ENCODE data around the gene VRK1.

VRK1 gene

GRCh38 chr14:96905065-96905464 lies 107.9 kb downstream of the VRK1 start:
- TF ChIP-seq, protein P1, sequence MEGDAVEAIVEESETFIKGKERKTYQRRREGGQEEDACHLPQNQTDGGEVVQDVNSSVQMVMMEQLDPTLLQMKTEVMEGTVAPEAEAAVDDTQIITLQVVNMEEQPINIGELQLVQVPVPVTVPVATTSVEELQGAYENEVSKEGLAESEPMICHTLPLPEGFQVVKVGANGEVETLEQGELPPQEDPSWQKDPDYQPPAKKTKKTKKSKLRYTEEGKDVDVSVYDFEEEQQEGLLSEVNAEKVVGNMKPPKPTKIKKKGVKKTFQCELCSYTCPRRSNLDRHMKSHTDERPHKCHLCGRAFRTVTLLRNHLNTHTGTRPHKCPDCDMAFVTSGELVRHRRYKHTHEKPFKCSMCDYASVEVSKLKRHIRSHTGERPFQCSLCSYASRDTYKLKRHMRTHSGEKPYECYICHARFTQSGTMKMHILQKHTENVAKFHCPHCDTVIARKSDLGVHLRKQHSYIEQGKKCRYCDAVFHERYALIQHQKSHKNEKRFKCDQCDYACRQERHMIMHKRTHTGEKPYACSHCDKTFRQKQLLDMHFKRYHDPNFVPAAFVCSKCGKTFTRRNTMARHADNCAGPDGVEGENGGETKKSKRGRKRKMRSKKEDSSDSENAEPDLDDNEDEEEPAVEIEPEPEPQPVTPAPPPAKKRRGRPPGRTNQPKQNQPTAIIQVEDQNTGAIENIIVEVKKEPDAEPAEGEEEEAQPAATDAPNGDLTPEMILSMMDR (IDR thresholded peaks at IDR 0.05; ENCODE audit: low read depth, low read length), result no peak
- DNase-seq (ENCODE audit: extremely low read depth, low read depth), result no peak

GRCh38 chr14:96905825-96906224 lies 108.6 kb downstream of the VRK1 start:
- peak; percentile 7 for DNase-seq (ENCODE audit: extremely low read depth, low read depth)
- TF ChIP-seq, protein P1 (IDR thresholded peaks at IDR 0.05; ENCODE audit: low read depth, low read length), result no peak

DNA sequence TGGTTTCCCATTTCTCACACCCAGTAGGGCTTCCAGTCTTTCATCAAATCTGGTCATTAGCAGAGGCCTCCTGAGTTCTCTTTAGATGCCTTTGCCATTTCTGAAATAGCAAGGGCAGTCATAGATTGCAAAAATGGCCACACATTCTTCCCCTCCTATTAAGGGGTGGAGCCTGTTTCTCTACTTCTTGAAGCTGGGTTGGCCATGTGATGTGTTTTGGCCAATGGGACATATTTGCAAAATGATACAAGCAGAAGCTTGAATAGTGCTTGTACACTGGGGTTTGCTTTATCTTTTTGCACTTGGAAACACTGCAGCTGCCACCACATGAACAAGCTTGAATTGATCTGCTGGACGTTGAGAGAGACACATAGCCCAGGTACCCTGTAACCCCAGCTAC lies 109.3 kb downstream of the VRK1 start:
- TF ChIP-seq, protein P1 (IDR thresholded peaks at IDR 0.05; ENCODE audit: low read depth, low read length), result no peak
- no peak for DNase-seq (ENCODE audit: extremely low read depth, low read depth)

- TF ChIP-seq, protein P1 (IDR thresholded peaks at IDR 0.05; ENCODE audit: low read depth, low read length), result no peak
- no peak for DNase-seq (ENCODE audit: extremely low read depth, low read depth)
These were observed 112.7 kb downstream of the VRK1 start for GRCh38 chr14:96909841-96910364.

GRCh38 chr14:96911499-96912149 lies 114.4 kb downstream of the VRK1 start:
- TF ChIP-seq, protein P1 (IDR thresholded peaks at IDR 0.05; ENCODE audit: low read depth, low read length), result no peak
- DNase-seq (ENCODE audit: extremely low read depth, low read depth), result no peak

- DNase-seq (ENCODE audit: extremely low read depth, low read depth), result no peak
- TF ChIP-seq, protein P1 (IDR thresholded peaks at IDR 0.05; ENCODE audit: low read depth, low read length), result no peak
These were observed 117.5 kb downstream of the VRK1 start for GRCh38 chr14:96914571-96915128.

DNA sequence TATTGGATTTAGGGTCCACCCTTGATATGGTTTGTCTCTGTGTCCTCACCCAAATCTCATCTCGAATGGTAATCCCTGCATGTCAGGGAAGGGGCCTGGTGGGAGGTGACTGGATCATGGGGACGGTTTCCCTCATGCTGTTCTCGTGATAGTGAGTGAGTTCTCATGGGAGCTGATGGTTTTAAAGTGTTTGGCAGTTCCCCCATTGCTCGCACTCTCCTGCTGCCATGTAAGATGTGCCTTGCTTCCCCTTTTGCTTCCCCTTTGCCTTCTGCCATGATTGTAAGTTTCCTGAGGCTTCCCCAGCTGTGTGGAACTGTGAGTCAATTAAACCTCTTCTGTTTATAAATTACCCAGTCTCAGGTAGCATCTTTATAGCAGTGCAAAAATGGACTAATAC lies 118.3 kb downstream of the VRK1 start:
- DNase-seq (ENCODE audit: extremely low read depth, low read depth), result no peak
- TF ChIP-seq, protein P1 (IDR thresholded peaks at IDR 0.05; ENCODE audit: low read depth, low read length), result no peak

Measured in AG09319 (cell line).